A549 (cell line): Measurements from ENCODE around the gene SYT15.

Source experiments
- HOXB5 ChIP-seq: fragments of 250-450 bp; sonication (Bioruptor Pico); IDR thresholded peaks from 2 replicates; pipeline ENCODE4 v1.5.0; 2020; ENCODE audit warnings: mild to moderate bottlenecking, moderate library complexity
- MAZ ChIP-seq: fragments of 150-350 bp; IDR thresholded peaks from 2 replicates; pipeline ENCODE4 v1.6.1; 2014; ENCODE audit warnings: antibody characterized with exemption, low read depth, low read length, borderline replicate concordance
- POLR2A ChIP-seq: IDR thresholded peaks from 2 replicates; pipeline ENCODE4 v1.6.1; 2012; ENCODE audit warnings: mild to moderate bottlenecking, low read length
- RFX5 ChIP-seq: fragments of 450-650 bp; IDR thresholded peaks from 2 replicates; pipeline ENCODE4 v1.7.1; 2014; ENCODE audit warnings: antibody characterized with exemption, mild to moderate bottlenecking, moderate library complexity

DNA sequence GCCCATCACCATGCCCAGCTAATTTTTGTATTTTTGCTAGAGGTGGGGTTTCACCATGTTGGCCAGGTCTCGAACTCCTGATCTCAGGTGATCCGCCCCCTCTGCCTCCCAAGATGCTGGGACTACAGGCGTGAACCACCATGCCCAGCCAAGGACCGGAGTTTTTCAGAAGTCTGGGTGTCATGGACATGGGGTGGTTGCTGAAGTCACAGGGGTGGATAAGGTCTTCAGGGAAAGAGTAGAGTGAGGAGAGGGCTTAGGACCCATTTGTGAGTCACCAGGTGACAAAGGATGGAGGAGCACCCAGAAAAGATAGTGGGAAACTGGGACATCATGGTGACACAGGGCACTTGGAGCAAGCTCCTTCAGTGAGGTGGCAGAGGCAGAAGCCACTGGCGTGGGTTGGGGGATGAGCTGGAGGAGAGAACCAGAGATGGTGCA lies 19.7 kb upstream of the SYT15 start:
- TF ChIP-seq HOXB5 (CRISPR knock-in tag) (no peak), POLR2A (no peak), RFX5 (no peak), MAZ (no peak)
